HG03025 (cell line): Measurements from ENCODE around the gene CASP3.
A peak's percentile ranks its signal among the peaks of the same experiment; 100 is the strongest.

Experiments used
- ATAC-seq: cut with Tn5 transposase; IDR thresholded peaks from one replicate; pipeline ENCODE4 v1.9.1; 2021; ENCODE audit warnings: mild to moderate bottlenecking, moderate library complexity; ENCODE audit not compliant: unreplicated experiment, low FRiP score

Gene CASP3

GRCh38 chr4:184649026-184649970 lies at the start of gene CASP3, which contains the start of gene PRIMPOL:
TSS of gene CASP3 (minus strand) at chr4:184649447. CDS start at chr4:184638453, 10,994 bp downstream.
TSS of gene PRIMPOL (plus strand) at chr4:184649738. CDS start at chr4:184657141, 7,403 bp downstream.
- ATAC-seq = peak; percentile 70

- no peak for ATAC-seq
Measured at GRCh38 chr4:184697956-184698355, 48.7 kb upstream of the CASP3 start.

DNA sequence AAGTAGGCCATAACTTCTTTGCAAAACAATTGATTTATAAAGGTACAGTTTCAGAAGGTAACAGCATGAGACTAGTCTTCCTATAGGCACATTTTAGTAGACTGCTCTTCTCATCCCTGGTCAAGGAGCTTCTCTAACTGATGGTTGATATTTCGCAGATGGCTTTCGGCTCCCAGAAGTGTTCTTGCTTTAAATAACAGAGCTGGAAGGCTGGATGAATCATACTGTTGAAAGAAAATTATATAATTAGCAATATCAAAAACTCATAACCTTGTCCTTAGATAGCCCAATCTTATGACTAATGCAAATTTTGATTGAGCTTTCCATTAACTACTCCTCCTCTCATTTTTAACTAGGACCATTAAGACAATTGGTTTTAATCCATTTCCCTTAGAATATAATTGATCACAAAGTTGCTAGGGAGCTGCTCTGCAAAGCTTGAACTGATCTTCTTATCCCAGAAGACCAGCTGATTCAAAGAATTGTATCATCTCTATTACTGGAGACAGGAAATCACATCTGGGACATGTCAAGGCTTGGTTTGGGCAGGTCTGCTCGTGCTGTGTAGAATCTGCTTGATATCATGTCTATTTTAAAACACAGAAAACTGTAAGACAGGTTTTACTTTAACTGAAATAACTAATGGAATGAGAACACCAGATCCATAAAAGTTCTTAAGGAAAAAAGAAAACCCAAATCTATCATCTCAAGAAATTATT lies 46.1 kb upstream of the CASP3 start:
- ATAC-seq = no peak

DNA sequence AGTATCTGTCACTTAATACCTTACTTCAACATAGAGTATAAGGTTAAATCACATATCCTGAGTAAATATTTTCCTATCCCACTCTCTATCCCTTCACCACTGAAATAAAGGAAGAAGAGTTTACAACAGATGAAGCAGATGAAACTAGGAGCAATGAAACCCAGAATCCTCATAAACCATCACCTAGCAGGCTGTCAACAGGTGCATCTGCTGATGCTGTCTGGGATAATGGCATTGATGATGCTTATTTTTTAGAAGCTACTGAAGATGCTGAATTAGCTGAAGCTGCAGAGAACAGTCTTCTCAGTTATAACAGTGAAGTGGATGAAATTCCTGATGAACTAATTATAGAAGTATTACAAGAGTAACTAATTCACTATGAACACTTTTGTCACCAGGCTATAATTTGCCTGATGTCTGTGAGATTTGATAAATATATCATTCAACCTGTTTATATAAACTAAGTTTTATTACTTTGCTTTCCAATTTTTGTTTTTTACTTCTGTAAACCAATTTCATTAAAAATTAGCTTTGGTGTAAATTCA lies 45.2 kb upstream of the CASP3 start:
- no peak for ATAC-seq

GRCh38 chr4:184693056-184693455 lies 43.8 kb upstream of the CASP3 start:
- no peak for ATAC-seq

- ATAC-seq = no peak
Measured at GRCh38 chr4:184689681-184690080, 40.4 kb upstream of the CASP3 start.

GRCh38 chr4:184688447-184688846 lies 39.2 kb upstream of the CASP3 start:
- ATAC-seq = no peak

- ATAC-seq = no peak
Measured at GRCh38 chr4:184688005-184688404, 38.8 kb upstream of the CASP3 start.

GRCh38 chr4:184684491-184685189 lies 35.4 kb upstream of the CASP3 start:
- no peak for ATAC-seq

DNA sequence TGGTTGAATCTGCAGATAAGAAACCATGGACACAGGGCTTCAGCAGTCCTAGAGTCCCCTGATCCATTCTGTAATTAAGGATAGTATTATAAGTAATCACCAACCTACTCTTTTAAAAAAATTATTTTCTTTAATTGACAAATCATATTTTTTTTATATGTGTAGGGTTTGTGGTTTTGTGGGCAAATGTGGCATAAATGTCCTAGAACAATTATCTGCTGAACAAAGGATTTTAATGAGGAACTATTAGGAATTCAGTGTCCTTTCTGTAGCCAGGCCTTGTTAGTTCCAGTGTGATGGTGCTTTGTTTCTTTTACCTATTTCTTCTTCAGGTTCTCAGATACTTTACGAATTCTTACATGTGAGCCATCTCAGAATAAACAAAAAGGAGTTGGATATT lies 32.7 kb upstream of the CASP3 start:
- ATAC-seq = no peak

- no peak for ATAC-seq
Measured at GRCh38 chr4:184680698-184681097, 31.5 kb upstream of the CASP3 start.

DNA sequence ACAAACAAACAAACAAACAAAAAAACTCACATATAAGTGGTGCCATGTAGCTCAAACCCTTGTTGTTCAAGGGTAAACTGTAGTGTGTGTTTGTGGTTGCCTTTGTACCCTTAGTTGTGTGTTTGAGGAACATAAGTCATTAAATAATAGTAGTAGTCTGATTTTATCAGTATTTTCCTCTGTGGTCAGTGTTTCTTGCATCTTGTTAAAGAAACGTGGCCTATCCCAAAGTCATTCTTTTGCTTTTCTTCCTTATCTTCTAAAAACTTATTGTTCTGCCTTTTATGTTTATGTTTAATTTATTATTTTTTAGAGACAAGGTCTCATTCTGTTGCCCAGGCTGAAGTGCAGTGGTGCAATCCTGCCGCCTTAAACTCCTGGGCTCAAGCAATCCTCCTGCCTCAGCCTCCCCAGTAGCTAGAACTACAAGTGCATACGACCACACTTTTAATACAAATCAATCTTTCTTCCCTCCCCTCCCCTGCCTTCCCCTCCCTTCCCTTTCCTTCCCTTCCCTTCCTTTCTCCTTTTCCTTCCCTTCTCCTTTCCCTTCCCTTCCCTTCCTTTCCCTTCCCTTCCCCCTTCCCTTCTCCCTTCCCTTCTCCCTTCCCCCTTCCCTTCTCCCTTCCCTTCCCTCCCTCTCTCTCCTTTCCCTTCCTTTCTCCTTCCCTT lies 26.7 kb upstream of the CASP3 start:
- ATAC-seq = no peak

GRCh38 chr4:184675018-184675417 lies 25.8 kb upstream of the CASP3 start:
- ATAC-seq = no peak

- ATAC-seq = no peak
Measured at GRCh38 chr4:184674011-184674410, 24.8 kb upstream of the CASP3 start.

GRCh38 chr4:184672741-184673140 lies 23.5 kb upstream of the CASP3 start:
- ATAC-seq = no peak

- ATAC-seq = no peak
Measured at GRCh38 chr4:184671101-184671500, 21.9 kb upstream of the CASP3 start.

DNA sequence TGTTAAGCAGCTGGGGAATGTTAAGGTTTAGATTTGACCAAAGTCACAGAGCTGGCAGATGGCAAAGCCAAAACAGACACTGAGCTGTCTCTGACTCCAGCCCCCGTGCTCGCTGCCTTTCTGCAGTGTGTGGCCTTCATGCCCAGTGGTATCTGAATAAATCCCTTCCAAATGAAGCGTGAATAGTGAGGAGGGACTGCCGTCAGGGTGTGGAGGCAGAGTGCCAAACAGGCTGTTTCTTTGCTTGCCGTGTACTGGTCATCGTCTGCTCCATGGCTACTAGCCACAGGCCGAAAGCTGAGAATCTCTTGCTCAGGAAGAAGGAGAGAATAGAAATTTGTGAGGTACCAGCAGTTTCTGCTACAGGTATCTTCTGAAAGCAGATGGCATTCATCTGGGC lies 20.0 kb upstream of the CASP3 start:
- no peak for ATAC-seq

GRCh38 chr4:184668511-184669114 lies 19.4 kb upstream of the CASP3 start:
- ATAC-seq = no peak

- ATAC-seq = no peak
Measured at GRCh38 chr4:184668096-184668495, 18.8 kb upstream of the CASP3 start.

- ATAC-seq = no peak
Measured at GRCh38 chr4:184666670-184667069, 17.4 kb upstream of the CASP3 start.
